GM18498 (cell line): ENCODE results near the gene MYO1E.
"Not testable (repeated sequence)": the region's sequence is repeated elsewhere in the genome, so short reads cannot be mapped to it uniquely, and the experiment has no call there.

Experiments
- ATAC-seq: cut with Tn5 transposase; IDR thresholded peaks from one replicate; pipeline ENCODE4 v1.9.1; 2021; ENCODE audit warnings: mild to moderate bottlenecking, moderate library complexity; ENCODE audit not compliant: unreplicated experiment

Gene MYO1E

GRCh38 chr15:59172289-59172901 lies 200.3 kb downstream of the MYO1E start:
- no peak for ATAC-seq

GRCh38 chr15:59171067-59171397 lies 201.6 kb downstream of the MYO1E start:
- ATAC-seq = no peak

GRCh38 chr15:59170295-59171066 lies 202.2 kb downstream of the MYO1E start:
- ATAC-seq = no peak

- ATAC-seq = no peak
Observed at GRCh38 chr15:59169251-59169708, 203.4 kb downstream of the MYO1E start.

GRCh38 chr15:59168536-59168935 lies 204.1 kb downstream of the MYO1E start:
- ATAC-seq = no peak

- no peak for ATAC-seq
Observed at GRCh38 chr15:59166601-59167265, 205.9 kb downstream of the MYO1E start.

GRCh38 chr15:59166166-59166565 lies 206.5 kb downstream of the MYO1E start:
- ATAC-seq = peak; percentile 6

- ATAC-seq = peak; percentile 55
Observed at GRCh38 chr15:59165726-59166125, 206.9 kb downstream of the MYO1E start.

GRCh38 chr15:59162080-59162479 lies 210.6 kb downstream of the MYO1E start:
- not testable (repeated sequence) for ATAC-seq

GRCh38 chr15:59160880-59161593 lies 211.6 kb downstream of the MYO1E start:
- no peak for ATAC-seq

GRCh38 chr15:59159210-59159609 lies 213.5 kb downstream of the MYO1E start:
- ATAC-seq = no peak

GRCh38 chr15:59158701-59159034 lies 214.0 kb downstream of the MYO1E start:
- no peak for ATAC-seq

GRCh38 chr15:59157840-59158700 lies 214.6 kb downstream of the MYO1E start:
- ATAC-seq = no peak

- ATAC-seq = no peak
Observed at GRCh38 chr15:59157396-59157795, 215.3 kb downstream of the MYO1E start.

GRCh38 chr15:59155431-59155830 lies 217.2 kb downstream of the MYO1E start:
- ATAC-seq = no peak

GRCh38 chr15:59154243-59154642 lies 218.4 kb downstream of the MYO1E start:
- no peak for ATAC-seq

- no peak for ATAC-seq
Observed at GRCh38 chr15:59153466-59153865, 219.2 kb downstream of the MYO1E start.

- ATAC-seq = no peak
Observed at GRCh38 chr15:59152694-59153450, 219.8 kb downstream of the MYO1E start.

GRCh38 chr15:59150185-59150584 lies 222.5 kb downstream of the MYO1E start:
- no peak for ATAC-seq
